HG02759 (cell line): ENCODE results near the gene NR1H3.

ENCODE experiments used
- ATAC-seq: cut with Tn5 transposase; IDR thresholded peaks from one replicate; pipeline ENCODE4 v1.9.1; 2021; ENCODE audit warnings: mild to moderate bottlenecking, moderate library complexity; ENCODE audit not compliant: unreplicated experiment

NR1H3 gene

GRCh38 chr11:47269002-47269828 is 11.4 kb downstream of the NR1H3 start:
- ATAC-seq: peak; percentile 59

GRCh38 chr11:47269829-47270305 is 12.1 kb downstream of the NR1H3 start, which contains the start of gene MADD:
Gene MADD (plus strand): TSS chr11:47270133.
- peak; percentile 78 for ATAC-seq

- ATAC-seq: no peak
Observed at GRCh38 chr11:47270331-47271271, 12.8 kb downstream of the NR1H3 start.

GRCh38 chr11:47271328-47271727 is 13.5 kb downstream of the NR1H3 start:
- ATAC-seq: no peak

- ATAC-seq: no peak
Observed at GRCh38 chr11:47271961-47272661, 14.3 kb downstream of the NR1H3 start.

- no peak for ATAC-seq
Observed at GRCh38 chr11:47272706-47273105, 14.9 kb downstream of the NR1H3 start.

GRCh38 chr11:47274495-47275235 is 16.9 kb downstream of the NR1H3 start:
- no peak for ATAC-seq

GRCh38 chr11:47276923-47277322 is 19.1 kb downstream of the NR1H3 start:
- no peak for ATAC-seq

- ATAC-seq: no peak
Observed at GRCh38 chr11:47278058-47278457, 20.3 kb downstream of the NR1H3 start.

- ATAC-seq: no peak
Observed at GRCh38 chr11:47278769-47279168, 21.0 kb downstream of the NR1H3 start.

- no peak for ATAC-seq
Observed at GRCh38 chr11:47280099-47280498, 22.3 kb downstream of the NR1H3 start.

GRCh38 chr11:47280860-47281259 is 23.1 kb downstream of the NR1H3 start:
- ATAC-seq: no peak

GRCh38 chr11:47282462-47282861 is 24.7 kb downstream of the NR1H3 start:
- ATAC-seq: no peak

GRCh38 chr11:47284151-47284550 is 26.4 kb downstream of the NR1H3 start:
- ATAC-seq: no peak

- no peak for ATAC-seq
Observed at GRCh38 chr11:47285969-47286770, 28.4 kb downstream of the NR1H3 start.

GRCh38 chr11:47288066-47288465 is 30.3 kb downstream of the NR1H3 start:
- ATAC-seq: no peak

- ATAC-seq: no peak
Observed at GRCh38 chr11:47289856-47290255, 32.1 kb downstream of the NR1H3 start.

GRCh38 chr11:47295385-47295784 is 37.6 kb downstream of the NR1H3 start:
- ATAC-seq: no peak

- ATAC-seq: no peak
Observed at GRCh38 chr11:47296045-47296444, 38.2 kb downstream of the NR1H3 start.
